HepG2 (cell line): ENCODE measurements around the gene SPTB. TPM values are rescaled to one million over a fixed set of nuclear protein-coding genes. Genes with fewer than 3 reads are reported as not detected.

ENCODE experiments used
- ATAC-seq: fragments of 200-7000 bp; cut with Tn5 transposase; 3 replicates; pipeline ENCODE4 v1.9.1; 2020; ENCODE audit warnings: mild to moderate bottlenecking, moderate library complexity
- BruUV-seq: library from RNA; stranded (reverse); fragments of 400-500 nt; replicated peaks from 2 replicates; lab custom pipeline; 2021; lab: Mats Ljungman, UMichigan
- CTCF ChIA-PET: fragments of 300-600 bp; formaldehyde crosslinking; extraction: SDS; loops from one replicate; lab custom pipeline; 2021; ENCODE audit warnings: low total read pairs, inconsistent platforms, low intra/inter-chr PET ratio; lab: Yijun Ruan, JAX
- POLR2A ChIA-PET: fragments of 350-600 bp; sonication (Branson Sonifier 250); formaldehyde crosslinking; loops from one replicate; lab custom pipeline; 2020; ENCODE audit warnings: antibody characterized with exemption, inconsistent platforms; lab: Yijun Ruan, JAX
- DNase-seq: peaks from one replicate; pipeline ENCODE4 v3.0.0-alpha.2; 2015; ENCODE audit warnings: low spot score
- FAIRE-seq: peaks from 3 replicates; lab custom pipeline; 2011; peaks lifted over from hg19 to GRCh38; lab: Jason Lieb, UNC
- H2AFZ ChIP-seq: one replicate; pipeline ENCODE4 v1.6.1; 2011; ENCODE audit warnings: low read length, inconsistent platforms
- H3K27ac ChIP-seq: fragments of 300-600 bp; 3 replicates; pipeline ENCODE4 v1.8.0; 2011; ENCODE audit warnings: mixed run types, mild to moderate bottlenecking, mixed read lengths, low read length, inconsistent platforms; ENCODE audit not compliant: insufficient read depth; ENCODE audit errors: extremely low read length
- H3K27me3 ChIP-seq, 2 experiments: fragments of 200-600 bp in 1 of 2; 2 replicates in 1 of 2; 3 replicates in 1 of 2; pipeline versions ENCODE4 v1.6.0 to v1.8.0; 2011; ENCODE audit warnings: low read length in 2 of 2, mild to moderate bottlenecking in 2 of 2, moderate library complexity in 2 of 2, inconsistent platforms in 1 of 2; ENCODE audit not compliant: insufficient read depth in 2 of 2, control insufficient read depth in 1 of 2
- H3K36me3 ChIP-seq, 2 experiments: fragments of 200-600 bp in 1 of 2; replicated peaks in 1 of 2; 2 replicates in 1 of 2; 3 replicates in 1 of 2; pipeline versions ENCODE4 v1.5.1 to v1.8.0; 2011; ENCODE audit warnings: low read length in 2 of 2, inconsistent platforms in 1 of 2; ENCODE audit not compliant: insufficient read depth in 2 of 2, control insufficient read depth in 1 of 2
- H3K4me1 ChIP-seq: 2 replicates; pipeline ENCODE4 v1.5.1; 2012; ENCODE audit warnings: low read length, inconsistent platforms; ENCODE audit not compliant: insufficient read depth
- H3K4me2 ChIP-seq: 2 replicates; pipeline ENCODE4 v1.6.0; 2011; ENCODE audit warnings: low read depth, low read length, inconsistent platforms
- H3K4me3 ChIP-seq, 3 experiments: fragments of 200-600 bp in 1 of 3; sonication (generic), shearing (Covaris generic) in 1 of 3; replicated peaks in 1 of 3; 2 replicates each; pipeline ENCODE4 v1.5.1; 2011 to 2016; ENCODE audit warnings: low read length in 3 of 3, inconsistent platforms in 2 of 3, low read depth in 2 of 3, mild to moderate bottlenecking in 2 of 3, control low read depth in 1 of 3, mixed read lengths in 1 of 3; ENCODE audit not compliant: insufficient read depth in 1 of 3
- H3K79me2 ChIP-seq: one replicate; pipeline ENCODE4 v1.6.1; 2011; ENCODE audit warnings: low read length, inconsistent platforms; ENCODE audit not compliant: insufficient read depth
- H3K9ac ChIP-seq: 2 replicates; pipeline ENCODE4 v1.6.0; 2011; ENCODE audit warnings: mild to moderate bottlenecking, low read depth, low read length, inconsistent platforms; ENCODE audit not compliant: insufficient read depth
- H3K9me3 ChIP-seq: 2 replicates; pipeline ENCODE4 v1.5.1; 2012; ENCODE audit warnings: mild to moderate bottlenecking, low read length
- H4K20me1 ChIP-seq: 2 replicates; pipeline ENCODE4 v1.6.0; 2011; ENCODE audit warnings: inconsistent platforms, mild to moderate bottlenecking, low read length, moderate library complexity; ENCODE audit not compliant: insufficient read depth
- GLI4 ChIP-seq: sonication (generic); formaldehyde crosslinking; IDR thresholded peaks from 2 replicates; pipeline ENCODE4 v1.5.1; 2020; ENCODE audit warnings: missing genetic modification reagents, mild to moderate bottlenecking, moderate library complexity, borderline replicate concordance
- HOXD1 ChIP-seq: sonication (generic); formaldehyde crosslinking; IDR thresholded peaks from 2 replicates; pipeline ENCODE4 v1.5.0; 2020; ENCODE audit warnings: missing genetic modification reagents
- KLF11 ChIP-seq: IDR thresholded peaks from 2 replicates; pipeline ENCODE4 v1.6.1; 2016; ENCODE audit warnings: missing compliant biosample characterization
- KLF12 ChIP-seq: sonication (generic); formaldehyde crosslinking; IDR thresholded peaks from 2 replicates; pipeline ENCODE4 v1.4.0; 2020; ENCODE audit warnings: missing genetic modification reagents, borderline replicate concordance
- MTF2 ChIP-seq: sonication (generic); formaldehyde crosslinking; IDR thresholded peaks from 2 replicates; pipeline ENCODE4 v1.5.0; 2020; ENCODE audit warnings: missing genetic modification reagents, borderline replicate concordance
- NFE2 ChIP-seq: sonication (generic); formaldehyde crosslinking; IDR thresholded peaks from 2 replicates; pipeline ENCODE4 v1.4.0; 2020; ENCODE audit warnings: missing genetic modification reagents
- NFKBIZ ChIP-seq: IDR thresholded peaks from 2 replicates; pipeline ENCODE4 v1.6.1; 2018; ENCODE audit warnings: missing genetic modification reagents, missing compliant biosample characterization
- NFYC ChIP-seq: IDR thresholded peaks from 2 replicates; pipeline ENCODE4 v1.6.1; 2016; ENCODE audit warnings: missing genetic modification reagents, missing compliant biosample characterization
- PAWR ChIP-seq: sonication (generic); formaldehyde crosslinking; IDR thresholded peaks from 2 replicates; pipeline ENCODE4 v1.4.0; 2020; ENCODE audit warnings: missing genetic modification reagents, mild to moderate bottlenecking, borderline replicate concordance
- RBAK ChIP-seq: sonication (generic); formaldehyde crosslinking; IDR thresholded peaks from 2 replicates; pipeline ENCODE4 v1.5.1; 2020; ENCODE audit warnings: mild to moderate bottlenecking, missing genetic modification reagents
- SMAD1 ChIP-seq: sonication (generic); formaldehyde crosslinking; IDR thresholded peaks from 2 replicates; pipeline ENCODE4 v1.4.0; 2020; ENCODE audit warnings: missing genetic modification reagents, low read depth, mild to moderate bottlenecking, borderline replicate concordance
- SP1 ChIP-seq, 2 experiments: fragments of 450-650 bp in 1 of 2; sonication (generic) in 1 of 2; formaldehyde crosslinking in 1 of 2; IDR thresholded peaks; 2 replicates each; pipeline versions ENCODE4 v1.4.0 to v1.6.1; 2016 to 2020; ENCODE audit warnings: missing genetic modification reagents in 1 of 2
- THAP11 ChIP-seq: IDR thresholded peaks from 2 replicates; pipeline ENCODE4 v1.6.1; 2016; ENCODE audit warnings: missing biosample characterization, missing genetic modification reagents
- ZFP36 ChIP-seq: fragments of 150-350 bp; IDR thresholded peaks from 2 replicates; pipeline ENCODE4 v1.6.1; 2018; ENCODE audit warnings: borderline replicate concordance, low read length, low read depth; ENCODE audit not compliant: partially characterized antibody
- ZNF160 ChIP-seq: sonication (generic); formaldehyde crosslinking; IDR thresholded peaks from 2 replicates; pipeline ENCODE4 v1.8.0; 2022; ENCODE audit warnings: mild to moderate bottlenecking, inconsistent platforms, missing genetic modification reagents
- ZNF20 ChIP-seq: sonication (generic); formaldehyde crosslinking; IDR thresholded peaks from 2 replicates; pipeline ENCODE4 v1.4.0; 2020; ENCODE audit warnings: mild to moderate bottlenecking, moderate library complexity, missing genetic modification reagents
- ZNF264 ChIP-seq: sonication (generic); formaldehyde crosslinking; IDR thresholded peaks from 2 replicates; pipeline ENCODE4 v1.4.0; 2020; ENCODE audit warnings: missing genetic modification reagents
- ZNF747 ChIP-seq: sonication (generic); formaldehyde crosslinking; IDR thresholded peaks from 2 replicates; pipeline ENCODE4 v1.8.1; 2023; ENCODE audit warnings: missing genetic modification reagents, mild to moderate bottlenecking, borderline replicate concordance
- ZNF816 ChIP-seq: sonication (generic); formaldehyde crosslinking; IDR thresholded peaks from 2 replicates; pipeline ENCODE4 v1.8.0; 2022; ENCODE audit warnings: missing genetic modification reagents, mild to moderate bottlenecking, borderline replicate concordance
- WGBS: methylation state at CpG from one replicate; pipeline ENCODE4 v1.1.6; 2017; ENCODE audit warnings: low lambda C conversion rate; 5-methylcytosine and 5-hydroxymethylcytosine counted together
- in situ Hi-C: cut with HindIII; loops from 2 replicates; pipeline ENCODE4 v1.10.0; 2017; ENCODE audit warnings: low pct_unique_long_range_greater_than_20kb; ENCODE audit not compliant: extremely low pct_ligation_motif_present
- intact Hi-C: fragments of 100-400 bp; cut with micrococcal nuclease; formaldehyde crosslinking; loops from one replicate; pipeline ENCODE4 v1.10.0; 2022; ENCODE audit not compliant: unreplicated experiment
- polyA plus RNA-seq, 8 experiments: library from polyadenylated mRNA; depleted of rRNA in 3 of 8; stranded (reverse) in 7 of 8; unstranded in 1 of 8; fragments of >200 nt; fragmentation: Illumina TruSeq in 4 of 8; extraction: Trizol in 4 of 8; gene quantifications; 2 replicates each; pipeline versions ENCODE4 v1.2.1 to v1.2.3, GENCODE V29; 2011 to 2016; ENCODE audit warnings: low read depth in 4 of 8, missing spikeins in 1 of 8, mixed read lengths in 1 of 8; ENCODE audit not compliant: insufficient read depth in 1 of 8
- total RNA-seq, 5 experiments: library from RNA; depleted of rRNA; stranded (reverse); fragments of >200 nt; fragmentation: Illumina TruSeq; extraction: Trizol; gene quantifications; 2 replicates each; pipeline ENCODE4 v1.2.3, GENCODE V29; 2016; ENCODE audit warnings: low read depth in 1 of 5
- TF ChIP-seq, protein P1 (sequence below): sonication (generic); formaldehyde crosslinking; IDR thresholded peaks from 2 replicates; pipeline ENCODE4 v1.4.0; 2020; ENCODE audit warnings: mild to moderate bottlenecking, missing genetic modification reagents
- TF ChIP-seq, protein P2 (sequence below): sonication (generic); formaldehyde crosslinking; IDR thresholded peaks from 2 replicates; pipeline ENCODE4 v1.8.1; 2023; ENCODE audit warnings: mild to moderate bottlenecking, inconsistent platforms, moderate library complexity, missing genetic modification reagents, borderline replicate concordance

Gene SPTB
- total and polyA plus RNA-seq, 2 of the 13 experiments (the other 11 are each of a cell fraction or from before 2014, with no cell fraction given): 0.01 to 0.02 TPM

DNA sequence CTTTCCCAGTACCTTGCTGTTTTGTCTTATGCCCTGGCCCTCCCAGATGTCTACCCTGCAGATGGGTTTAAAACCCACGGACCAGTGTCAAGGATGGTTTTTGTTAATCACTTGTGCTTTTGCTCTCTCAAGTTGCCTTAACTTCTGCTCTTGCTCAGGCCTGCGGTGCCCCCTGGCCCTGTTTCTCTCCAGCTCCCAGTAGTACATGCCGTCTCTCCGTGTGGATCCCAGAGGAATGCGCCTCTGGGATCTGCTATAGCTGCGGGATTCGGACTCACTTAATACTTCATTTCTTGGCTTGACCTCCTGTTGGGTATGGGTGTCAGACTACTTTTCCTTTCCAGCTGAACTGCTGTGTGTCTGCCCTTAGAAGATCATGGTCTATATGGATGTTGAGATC lies 160.9 kb downstream of the SPTB start (continued):
- TF ChIP-seq NFE2 (CRISPR knock-in tag): no peak
- TF ChIP-seq GLI4 (CRISPR knock-in tag): no peak
- TF ChIP-seq NFKBIZ (CRISPR knock-in tag): no peak
- TF ChIP-seq MTF2: no peak

DNA sequence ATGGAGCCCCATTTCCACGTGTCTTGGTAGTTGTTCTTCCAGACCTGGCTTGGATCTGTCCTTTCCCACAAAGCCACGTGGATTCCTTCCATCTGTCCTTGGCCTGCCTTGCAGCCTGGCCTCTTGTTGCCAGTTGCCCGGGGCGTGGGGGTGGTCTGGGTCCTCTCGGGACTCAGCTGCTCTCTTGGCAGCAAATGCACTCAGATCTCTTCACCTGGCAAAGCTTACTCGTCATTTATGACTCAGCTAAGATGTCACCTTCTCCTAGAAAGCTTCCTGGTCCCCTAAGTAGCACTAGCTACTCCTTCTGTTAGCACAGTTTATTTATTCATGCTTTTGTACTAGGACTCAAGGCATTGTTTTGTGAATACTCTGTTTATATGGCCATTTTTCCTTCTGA lies 161.8 kb downstream of the SPTB start:
- no peak overlapping the region for H3K4me3 ChIP-seq
- H3K4me1 ChIP-seq: peaks cover 43% of the 10 kb centered on the region
- no peak for ATAC-seq
- no peaks in the 10 kb centered on the region for H3K36me3 ChIP-seq
- H3K4me2 ChIP-seq: no peak overlapping the region
- H3K9me3 ChIP-seq: peaks cover 7% of the 10 kb centered on the region
- no peak overlapping the region for H3K9ac ChIP-seq
- WGBS: 87% methylated on average over 6 of the region's 6 CpGs
- no peak overlapping the region for H3K27ac ChIP-seq
- no peaks in the 10 kb centered on the region for H4K20me1 ChIP-seq
- in situ Hi-C loops: no loop called here
- H3K79me2 ChIP-seq: peaks cover 29% of the 10 kb centered on the region
- FAIRE-seq: no peak
- H2AFZ ChIP-seq: no peak overlapping the region
- no peak for DNase-seq
- no TSS peak for BruUV-seq
- H3K27me3 ChIP-seq: no peaks in the 10 kb centered on the region
- ChIA-PET POLR2A (no interaction called here), CTCF (no interaction called here)
- intact Hi-C loops: no loop called here
- TF ChIP-seq PAWR (CRISPR knock-in tag) (no peak), ZNF816 (no peak), ZNF160 (CRISPR knock-in tag) (no peak), NFYC (CRISPR knock-in tag) (no peak), RBAK (no peak), ZNF747 (CRISPR knock-in tag) (no peak), SP1 (IDR thresholded peaks at IDR 0.05) (no peak), SP1 (CRISPR knock-in tag; IDR thresholded peaks at IDR 0.05) (no peak), THAP11 (CRISPR knock-in tag) (no peak), ZFP36 (no peak), KLF12 (no peak), ZNF20 (CRISPR knock-in tag) (no peak), KLF11 (no peak), ZNF264 (CRISPR knock-in tag) (no peak), HOXD1 (CRISPR knock-in tag) (no peak), SMAD1 (CRISPR knock-in tag) (no peak)
- TF ChIP-seq, protein P1, sequence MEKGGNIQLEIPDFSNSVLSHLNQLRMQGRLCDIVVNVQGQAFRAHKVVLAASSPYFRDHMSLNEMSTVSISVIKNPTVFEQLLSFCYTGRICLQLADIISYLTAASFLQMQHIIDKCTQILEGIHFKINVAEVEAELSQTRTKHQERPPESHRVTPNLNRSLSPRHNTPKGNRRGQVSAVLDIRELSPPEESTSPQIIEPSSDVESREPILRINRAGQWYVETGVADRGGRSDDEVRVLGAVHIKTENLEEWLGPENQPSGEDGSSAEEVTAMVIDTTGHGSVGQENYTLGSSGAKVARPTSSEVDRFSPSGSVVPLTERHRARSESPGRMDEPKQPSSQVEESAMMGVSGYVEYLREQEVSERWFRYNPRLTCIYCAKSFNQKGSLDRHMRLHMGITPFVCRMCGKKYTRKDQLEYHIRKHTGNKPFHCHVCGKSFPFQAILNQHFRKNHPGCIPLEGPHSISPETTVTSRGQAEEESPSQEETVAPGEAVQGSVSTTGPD (CRISPR knock-in tag): no peak
- TF ChIP-seq, protein P2, sequence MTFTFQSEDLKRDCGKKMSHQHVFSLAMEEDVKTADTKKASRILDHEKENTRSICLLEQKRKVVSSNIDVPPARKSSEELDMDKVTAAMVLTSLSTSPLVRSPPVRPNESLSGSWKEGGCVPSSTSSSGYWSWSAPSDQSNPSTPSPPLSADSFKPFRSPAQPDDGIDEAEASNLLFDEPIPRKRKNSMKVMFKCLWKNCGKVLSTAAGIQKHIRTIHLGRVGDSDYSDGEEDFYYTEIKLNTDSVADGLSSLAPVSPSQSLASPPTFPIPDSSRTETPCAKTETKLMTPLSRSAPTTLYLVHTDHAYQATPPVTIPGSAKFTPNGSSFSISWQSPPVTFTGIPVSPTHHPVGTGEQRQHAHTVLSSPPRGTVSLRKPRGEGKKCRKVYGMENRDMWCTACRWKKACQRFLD (CRISPR knock-in tag): no peak
